HG03064 (cell line): ENCODE results near the gene PTCD2.

Experiments
- ATAC-seq: cut with Tn5 transposase; IDR thresholded peaks from one replicate; pipeline ENCODE4 v1.9.1; 2021; ENCODE audit warnings: low read depth; ENCODE audit not compliant: unreplicated experiment

PTCD2 gene

DNA sequence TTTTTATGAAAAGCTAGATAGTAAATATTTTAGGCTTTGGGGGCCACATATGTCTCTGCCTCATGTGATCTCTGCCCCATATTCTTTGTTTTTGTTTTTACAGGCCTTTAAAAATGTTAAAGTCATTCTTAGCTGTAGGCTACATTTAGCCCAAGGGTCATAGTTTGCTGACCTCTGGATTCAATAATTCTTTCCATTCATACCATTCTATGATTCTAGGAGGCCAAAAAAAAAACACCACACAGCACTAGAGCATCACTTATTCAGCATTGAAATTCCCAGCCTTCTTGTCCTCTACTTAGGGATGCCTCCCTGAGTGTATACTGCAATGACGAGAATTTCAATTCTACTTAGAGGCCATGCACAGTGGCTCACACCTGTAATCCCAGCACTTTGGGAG is 17.0 kb downstream of the PTCD2 start:
- no peak for ATAC-seq

DNA sequence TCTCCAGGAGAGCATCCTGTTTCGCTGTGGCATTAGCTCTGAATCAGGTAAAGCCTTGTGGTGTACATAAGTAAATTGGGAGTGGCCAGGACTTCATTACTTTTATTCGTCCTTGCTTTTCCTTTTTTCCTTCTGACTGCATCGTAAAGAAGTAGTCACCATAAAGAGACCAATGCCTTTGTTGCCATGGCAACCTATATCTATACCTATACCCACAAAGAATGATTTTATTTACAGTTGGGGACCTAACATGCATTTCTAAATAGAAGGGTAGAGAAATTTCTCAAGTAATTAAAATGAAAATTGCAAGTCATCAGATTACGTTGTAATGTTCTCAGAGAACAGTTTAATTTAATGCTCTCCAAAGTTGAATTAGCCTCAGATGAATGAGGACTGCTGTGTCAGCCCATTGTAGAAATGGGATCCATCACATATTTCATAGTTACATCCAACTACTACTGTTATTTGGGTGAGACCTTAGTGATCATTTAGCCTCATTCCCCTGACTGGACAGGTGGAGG is 18.6 kb downstream of the PTCD2 start:
- no peak for ATAC-seq

DNA sequence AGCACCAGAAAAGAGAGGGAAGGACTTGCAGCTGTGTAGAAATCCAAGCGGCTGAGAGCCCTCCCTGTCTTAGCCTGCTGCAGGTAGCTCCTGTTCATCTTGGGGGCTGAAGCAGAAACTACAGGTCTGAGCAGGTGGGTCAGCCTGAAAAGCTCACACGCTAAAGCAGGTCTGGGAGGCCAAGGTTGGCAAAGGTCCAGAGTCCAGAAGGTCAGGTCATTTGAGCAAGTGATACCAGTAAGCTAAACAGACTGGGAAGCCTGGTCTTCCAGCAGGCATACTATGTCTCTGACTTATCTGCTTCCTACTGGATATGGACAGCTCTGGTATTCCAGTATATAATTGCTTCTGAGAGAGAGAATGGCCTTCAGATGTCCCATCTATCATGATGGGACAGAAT is 26.2 kb downstream of the PTCD2 start:
- ATAC-seq: no peak

DNA sequence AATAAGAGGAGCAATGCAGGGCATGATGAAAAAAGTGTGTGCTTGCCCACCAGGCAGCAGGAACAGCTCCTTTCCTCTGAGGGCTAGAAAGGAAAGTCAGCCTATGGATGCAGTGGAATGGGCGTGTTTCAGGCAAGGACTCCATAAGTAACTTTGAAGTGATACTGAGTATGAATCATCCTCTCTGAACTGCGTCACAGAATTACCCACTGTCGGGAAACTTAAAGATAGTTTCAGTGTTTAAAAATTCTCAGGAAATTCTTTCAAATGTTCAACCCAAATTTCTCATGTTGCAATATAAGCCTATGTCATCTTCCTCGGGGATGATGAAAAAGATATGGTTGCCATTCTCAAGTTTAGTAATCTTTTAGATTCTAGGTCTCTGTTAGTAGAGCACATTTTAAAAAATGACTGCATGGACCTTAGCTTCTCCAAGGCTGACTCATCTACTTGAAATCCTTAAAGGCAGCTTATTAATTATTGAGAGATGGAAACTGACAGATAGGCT is 27.7 kb downstream of the PTCD2 start:
- no peak for ATAC-seq

DNA sequence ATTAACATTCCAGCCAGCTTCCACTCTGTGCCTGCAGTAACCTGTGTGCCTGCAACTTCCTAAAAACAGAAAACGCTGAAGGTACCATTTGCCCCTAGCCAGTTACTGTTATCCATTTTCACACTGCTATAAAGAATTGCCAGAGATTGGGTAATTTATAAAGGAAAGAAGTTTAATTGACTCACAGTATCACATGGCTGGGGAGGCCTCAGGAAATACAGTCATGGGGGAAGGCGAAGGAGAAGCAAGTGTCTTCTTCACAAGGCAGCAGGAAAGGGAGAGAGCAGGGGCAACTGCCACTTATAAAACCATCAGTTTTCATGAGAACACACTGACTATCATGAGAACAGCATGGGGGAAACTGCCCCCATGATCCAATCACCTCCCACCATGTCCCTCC is 31.2 kb downstream of the PTCD2 start:
- ATAC-seq: no peak

DNA sequence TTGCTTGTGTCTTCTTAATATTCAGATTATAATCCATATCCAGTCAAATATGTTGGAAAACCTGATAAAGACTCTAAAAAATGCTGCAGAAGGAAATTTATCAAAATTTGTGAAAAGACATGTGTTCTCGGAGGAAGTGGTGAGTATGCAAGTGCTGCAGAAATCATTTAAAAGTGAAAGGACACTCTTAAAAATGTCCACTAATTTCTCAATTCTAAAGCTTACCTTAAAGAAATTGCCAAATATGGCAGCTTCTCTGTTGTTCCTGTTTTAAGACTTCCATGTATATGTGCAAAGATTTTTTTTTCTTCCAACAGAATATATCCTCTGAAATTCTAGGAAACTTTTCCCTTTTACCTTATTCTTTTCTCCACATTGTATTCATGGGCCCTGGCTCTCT is 32.4 kb downstream of the PTCD2 start:
- ATAC-seq: no peak

DNA sequence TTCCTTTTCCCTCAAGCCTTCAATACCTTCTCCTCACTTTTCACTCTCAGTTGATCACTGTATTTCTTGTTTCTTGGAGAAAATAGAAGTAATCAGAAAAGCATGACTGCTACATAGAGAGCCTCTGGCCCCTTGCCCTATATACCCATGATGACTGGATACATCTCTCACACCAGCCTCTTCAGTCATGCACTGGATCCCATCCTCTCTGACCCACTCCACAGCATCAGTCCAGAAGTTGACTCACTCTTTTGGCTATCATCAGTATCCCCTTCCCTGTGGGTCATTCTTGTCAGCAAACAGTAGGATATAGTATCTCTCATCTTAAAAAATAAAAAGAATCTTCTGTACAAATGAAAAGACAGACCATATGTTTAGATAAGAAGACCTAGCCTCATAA is 32.9 kb downstream of the PTCD2 start:
- no peak for ATAC-seq

DNA sequence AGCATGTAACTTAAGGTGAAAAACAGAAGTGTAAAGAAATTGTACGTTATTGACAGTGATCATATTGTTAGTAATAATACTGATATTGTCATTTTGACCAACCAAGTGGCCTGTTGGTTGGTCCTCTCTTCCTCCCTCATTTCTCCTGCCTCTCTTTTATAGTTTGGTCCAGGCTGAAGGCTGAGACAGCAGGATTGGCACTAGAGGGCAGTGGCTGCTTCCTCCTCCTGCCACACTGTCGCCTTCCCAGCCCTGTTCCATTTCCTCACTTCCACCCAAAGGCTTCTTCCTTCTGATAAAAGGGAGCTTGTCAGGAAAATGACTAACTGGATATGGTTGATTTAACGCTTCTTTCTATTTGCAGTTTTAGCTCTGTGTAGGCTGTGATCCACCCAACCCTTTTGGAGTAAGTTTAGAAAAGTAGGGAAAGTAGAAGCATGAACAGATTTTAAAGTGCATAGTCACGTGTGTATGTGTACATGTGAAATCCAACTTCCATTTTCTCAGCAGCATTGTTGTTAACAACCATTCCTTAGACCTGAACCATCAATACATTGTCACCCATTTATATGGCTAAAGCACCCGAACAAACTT is 35.6 kb downstream of the PTCD2 start:
- ATAC-seq: no peak

DNA sequence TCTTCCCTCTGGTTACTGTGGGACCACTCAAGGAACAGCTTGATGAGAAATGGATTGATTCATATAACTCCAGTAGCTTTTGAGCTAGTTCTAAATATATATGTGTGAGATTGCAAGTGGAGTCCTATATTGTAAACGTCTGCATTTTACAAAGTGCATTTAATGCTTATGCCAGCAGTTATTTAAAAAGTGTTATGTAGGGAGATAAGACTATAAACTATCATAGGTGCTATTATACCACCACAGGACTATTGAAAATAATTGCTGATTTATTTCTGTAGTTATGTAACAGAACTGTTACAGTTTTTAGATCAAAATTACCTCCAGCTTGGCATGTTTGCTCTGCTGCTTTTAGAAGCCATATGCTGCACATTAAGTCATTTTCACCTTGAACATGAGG is 36.2 kb downstream of the PTCD2 start:
- ATAC-seq: no peak

DNA sequence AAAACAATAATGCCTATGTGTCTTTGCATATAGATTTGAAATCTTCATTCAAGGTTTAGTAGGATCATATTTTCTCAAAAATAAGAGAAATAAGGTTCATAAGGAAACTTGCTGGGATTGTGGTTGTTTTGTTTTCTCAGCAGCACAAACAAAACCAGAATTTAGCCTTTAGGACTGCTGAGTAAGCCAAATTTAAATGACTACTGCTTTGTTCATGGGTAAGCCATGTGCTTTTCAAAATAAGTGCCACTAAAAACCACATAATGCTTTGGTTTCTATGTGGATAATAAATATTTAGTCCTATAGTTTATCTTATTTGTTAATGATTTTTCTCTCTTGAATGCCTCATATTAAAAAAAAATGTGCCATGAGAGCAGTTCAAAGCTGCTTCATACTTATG is 38.8 kb downstream of the PTCD2 start:
- ATAC-seq: no peak

DNA sequence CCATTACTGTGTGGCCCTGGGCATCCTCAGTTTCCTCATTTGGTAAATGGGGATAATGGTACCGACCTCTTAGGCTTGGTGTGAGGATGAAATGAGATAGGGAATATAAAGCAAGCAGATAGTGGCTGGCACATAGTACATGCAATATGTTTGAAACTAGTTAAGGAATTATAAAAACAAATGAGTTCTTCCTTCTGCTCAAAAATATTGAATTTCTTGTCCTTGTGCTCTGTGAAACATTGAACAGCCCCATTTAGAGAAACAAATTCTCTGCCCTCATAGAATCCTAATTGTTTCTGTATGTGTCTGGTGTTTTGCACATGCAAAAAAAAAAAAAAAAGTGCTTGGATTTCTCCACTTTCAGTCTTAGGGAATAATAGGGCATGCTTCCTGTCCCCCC is 39.7 kb downstream of the PTCD2 start:
- no peak for ATAC-seq

DNA sequence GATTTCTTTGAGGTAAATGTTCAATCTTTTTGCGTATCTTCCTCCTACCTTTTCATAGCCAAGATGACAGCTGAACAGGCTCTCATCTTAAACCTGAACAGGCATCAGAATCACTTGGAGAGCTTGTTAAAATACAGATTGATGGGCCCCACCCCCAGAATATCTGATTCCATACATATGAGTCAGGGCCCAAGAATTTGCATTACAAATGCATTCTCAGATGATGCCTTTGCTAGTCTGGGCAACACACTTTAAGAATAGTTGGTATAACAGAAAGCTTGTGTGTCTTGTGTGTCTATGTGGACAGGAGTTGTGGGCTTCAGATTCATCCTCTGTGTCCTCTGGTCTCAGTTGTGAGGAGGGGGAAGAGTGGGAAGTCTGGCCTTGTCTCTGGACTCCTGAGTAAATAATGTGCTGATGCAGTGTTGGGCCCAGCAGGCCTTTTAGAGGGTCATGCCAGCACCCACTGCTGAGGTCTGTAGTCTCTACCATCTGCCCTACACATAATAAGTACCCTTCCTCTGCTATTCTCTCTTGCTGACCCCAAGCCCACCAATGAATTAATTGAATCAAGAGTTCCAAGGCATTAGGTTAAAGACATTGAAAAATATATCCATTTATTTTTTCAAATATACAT is 43.1 kb downstream of the PTCD2 start:
- no peak for ATAC-seq

DNA sequence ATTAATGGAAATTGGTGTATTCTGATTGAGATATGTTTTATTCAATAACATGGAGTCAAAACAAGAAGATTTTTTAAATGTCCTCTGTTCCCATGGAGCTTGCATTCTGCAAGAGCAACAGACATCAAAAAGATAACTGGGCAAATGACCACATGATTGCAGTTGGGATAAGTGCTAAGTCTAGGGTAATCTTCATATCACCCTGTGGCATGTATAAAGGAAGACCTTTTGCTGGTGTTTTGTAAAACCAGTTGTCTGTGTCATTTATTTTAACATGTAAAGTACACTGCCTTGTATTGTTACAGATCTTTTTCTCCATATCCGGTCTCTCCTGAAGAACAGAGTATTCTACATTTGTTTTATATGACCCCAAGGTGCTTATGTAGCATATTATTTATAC is 44.0 kb downstream of the PTCD2 start:
- ATAC-seq: no peak

DNA sequence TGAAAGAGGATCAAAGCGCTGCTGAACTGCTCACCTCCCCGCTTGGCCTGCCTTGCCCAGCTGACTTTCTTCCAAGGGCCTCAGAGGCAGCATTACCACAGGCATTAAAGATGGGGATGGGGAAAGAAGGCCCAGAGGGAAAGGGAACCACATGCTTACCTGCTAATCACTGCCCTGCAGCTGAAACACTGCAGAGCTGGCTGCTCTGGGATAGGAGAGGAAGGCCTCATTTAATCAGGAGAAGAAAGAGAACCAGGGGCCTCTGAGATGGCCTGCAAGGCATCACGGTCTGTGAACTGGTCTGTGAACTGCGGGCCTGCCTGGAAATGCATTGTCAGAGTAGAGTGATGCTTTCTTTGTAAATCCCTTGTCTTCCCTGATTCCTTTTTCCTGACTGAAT is 44.8 kb downstream of the PTCD2 start:
- ATAC-seq: no peak

DNA sequence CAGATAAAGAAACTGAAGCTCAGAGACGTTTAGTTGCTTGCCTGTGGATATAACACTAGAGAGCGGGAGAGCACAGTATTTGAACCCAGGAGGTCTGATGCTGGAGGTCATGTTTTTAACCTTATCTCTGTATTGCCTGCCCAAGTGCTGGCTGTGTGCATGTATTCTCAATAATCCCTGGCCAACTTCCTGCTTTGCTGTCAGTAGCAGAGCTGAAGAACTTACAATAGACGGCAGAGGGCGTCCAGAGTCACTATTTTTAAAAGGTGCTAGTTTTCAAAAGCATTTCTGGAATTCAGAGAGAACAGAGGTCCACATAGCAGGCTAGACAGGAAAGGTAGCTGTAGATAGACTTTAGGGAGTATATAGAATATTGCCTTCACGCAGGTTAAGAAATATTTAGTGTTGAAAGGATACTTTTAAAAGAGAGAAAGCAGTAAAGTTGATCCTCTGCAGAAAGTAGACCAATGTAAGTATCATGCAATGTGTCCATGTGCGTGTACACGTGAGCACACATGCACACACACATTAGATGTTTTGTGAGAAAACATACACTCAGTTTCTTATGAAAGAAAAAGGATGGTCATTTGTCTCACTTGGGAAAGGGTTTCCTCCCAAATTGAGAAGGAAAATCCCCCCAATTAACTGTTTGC is 46.3 kb downstream of the PTCD2 start:
- ATAC-seq: no peak

DNA sequence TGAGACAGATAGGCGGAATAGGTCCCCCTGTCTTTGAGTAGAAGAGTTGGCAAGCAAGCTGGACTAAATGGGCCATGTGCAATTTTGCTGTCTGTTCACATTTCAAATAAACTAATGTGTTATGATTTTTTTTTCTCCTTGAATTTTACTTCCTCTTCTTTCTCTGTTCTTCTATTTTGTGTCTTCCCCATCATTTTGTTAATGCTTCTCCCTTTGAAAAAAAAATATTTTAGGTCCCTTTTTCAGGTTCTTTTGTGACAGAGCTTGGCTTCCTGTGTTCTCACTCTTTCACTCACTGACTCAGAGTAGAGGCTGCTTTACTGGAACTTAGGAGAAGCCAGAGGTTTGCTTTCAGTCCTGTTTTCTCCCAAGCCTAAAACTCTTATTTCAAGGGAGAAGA is 48.1 kb downstream of the PTCD2 start:
- ATAC-seq: no peak

DNA sequence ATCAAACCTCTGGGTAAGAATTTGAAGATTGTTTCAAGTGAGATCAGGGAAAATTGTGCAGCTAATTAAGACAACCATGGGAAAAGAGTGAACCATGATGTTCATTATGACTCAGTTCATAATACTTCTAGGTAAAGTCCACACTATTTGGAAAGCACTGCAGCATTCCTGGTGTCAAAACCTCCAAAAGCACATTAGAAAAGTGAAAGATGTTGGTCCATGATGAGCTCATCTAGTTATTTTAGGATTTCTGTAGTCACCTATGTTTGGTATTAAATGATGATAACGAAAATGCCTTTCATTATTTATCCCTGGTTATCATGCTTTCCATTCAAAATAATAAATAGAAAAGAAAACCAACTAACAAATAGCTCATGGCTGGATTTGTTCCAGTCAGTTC is 49.1 kb downstream of the PTCD2 start:
- ATAC-seq: no peak

DNA sequence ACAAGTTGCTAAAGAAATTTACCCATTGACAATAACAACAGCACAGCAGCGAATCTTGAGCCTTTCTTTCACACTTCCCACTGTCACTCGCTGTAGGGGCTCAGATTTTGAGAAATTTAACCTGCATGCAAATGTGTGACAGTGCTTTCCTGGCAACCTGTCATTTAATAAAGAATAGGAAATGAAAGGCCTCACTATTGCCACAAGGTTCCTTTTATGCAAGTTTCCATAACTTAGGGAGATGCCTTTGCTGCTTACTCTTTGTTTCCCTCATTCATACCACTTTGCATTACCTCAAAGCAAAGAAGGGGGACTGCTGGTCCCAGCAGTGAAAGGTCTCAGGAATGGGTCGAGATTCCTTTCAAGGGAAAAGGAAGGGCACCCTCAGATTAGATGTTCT is 49.5 kb downstream of the PTCD2 start:
- ATAC-seq: no peak

DNA sequence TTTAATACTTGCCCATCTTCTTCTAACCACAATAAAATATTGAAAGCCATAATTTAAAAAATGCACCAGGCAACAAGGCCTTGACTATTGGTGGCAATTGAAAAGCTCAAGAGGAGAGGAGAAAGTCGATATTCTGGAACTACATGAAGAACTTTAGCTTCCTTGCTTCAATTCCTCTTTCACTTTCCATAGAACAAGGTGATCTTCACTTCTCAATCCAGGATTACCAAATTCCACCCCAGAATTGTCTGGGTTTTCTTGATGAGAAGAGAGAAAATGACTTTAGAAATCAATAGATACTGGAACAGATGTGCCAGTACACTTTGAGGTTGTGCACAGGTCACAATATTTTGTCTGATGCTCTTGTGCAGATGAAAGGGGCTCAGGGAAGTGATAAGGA is 52.2 kb downstream of the PTCD2 start:
- no peak for ATAC-seq

DNA sequence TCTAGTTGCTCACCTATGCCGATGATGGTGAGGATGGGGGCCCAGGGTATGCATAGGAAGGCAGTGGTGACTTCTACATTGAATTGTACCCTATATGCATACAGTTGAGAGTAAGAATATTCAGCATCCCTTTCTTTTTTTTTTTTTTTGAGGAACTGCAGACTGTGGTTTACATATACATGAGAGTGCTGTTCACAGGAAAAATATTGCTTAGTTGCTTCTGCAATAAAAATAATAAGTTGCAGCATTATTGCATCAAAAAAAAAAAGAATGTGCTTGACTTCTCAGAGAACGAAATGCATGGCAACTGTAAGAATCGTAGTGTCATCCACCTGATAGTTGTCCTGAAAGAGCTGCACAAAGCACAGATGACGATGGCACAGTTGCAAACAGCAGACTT is 52.8 kb downstream of the PTCD2 start:
- no peak for ATAC-seq

DNA sequence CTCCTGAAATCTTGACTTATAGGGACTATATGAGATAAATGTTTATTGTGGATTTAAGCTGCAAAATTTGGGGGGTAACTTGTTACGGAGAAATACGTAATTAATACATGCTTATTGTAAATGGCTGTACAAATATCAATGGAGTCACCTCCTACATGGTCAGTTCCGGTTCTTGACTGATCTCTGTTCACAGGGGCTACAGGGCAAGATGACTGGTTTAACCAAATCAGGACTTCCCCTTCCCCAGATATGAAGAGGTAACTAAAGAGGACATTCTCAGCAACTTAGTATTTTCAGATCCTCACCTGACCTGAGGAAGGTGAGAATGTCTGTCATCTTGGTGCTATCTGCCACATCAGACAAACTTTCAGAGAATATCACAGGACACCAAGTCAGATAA is 54.7 kb downstream of the PTCD2 start:
- no peak for ATAC-seq

DNA sequence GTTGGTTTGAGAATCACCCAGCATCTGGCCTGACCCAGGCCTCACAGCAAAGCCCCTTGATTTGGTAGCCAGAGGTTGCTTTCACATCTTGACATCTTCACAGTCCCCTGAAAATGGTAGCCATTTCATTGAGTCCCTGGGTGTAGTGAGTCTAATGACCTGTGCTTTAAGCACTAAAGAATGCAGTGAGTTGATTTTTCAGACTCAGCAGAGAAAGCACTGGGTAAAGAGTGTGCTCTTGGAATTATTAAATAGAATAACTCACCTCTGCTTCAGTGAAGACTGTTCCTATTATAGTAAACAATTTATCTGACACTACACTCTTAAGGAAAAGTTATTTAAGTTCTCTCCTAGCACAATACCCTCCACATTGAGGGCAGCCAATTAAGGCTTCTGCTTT is 56.2 kb downstream of the PTCD2 start:
- ATAC-seq: no peak
